GM18502 (cell line): ENCODE measurements around the gene FBXW5.
A peak's percentile ranks its signal among the peaks of the same experiment; 100 is the strongest.

ENCODE experiments used
- ATAC-seq: cut with Tn5 transposase; IDR thresholded peaks from one replicate; pipeline ENCODE4 v1.9.1; 2021; ENCODE audit warnings: mild to moderate bottlenecking; ENCODE audit not compliant: unreplicated experiment, poor library complexity

FBXW5 gene

DNA sequence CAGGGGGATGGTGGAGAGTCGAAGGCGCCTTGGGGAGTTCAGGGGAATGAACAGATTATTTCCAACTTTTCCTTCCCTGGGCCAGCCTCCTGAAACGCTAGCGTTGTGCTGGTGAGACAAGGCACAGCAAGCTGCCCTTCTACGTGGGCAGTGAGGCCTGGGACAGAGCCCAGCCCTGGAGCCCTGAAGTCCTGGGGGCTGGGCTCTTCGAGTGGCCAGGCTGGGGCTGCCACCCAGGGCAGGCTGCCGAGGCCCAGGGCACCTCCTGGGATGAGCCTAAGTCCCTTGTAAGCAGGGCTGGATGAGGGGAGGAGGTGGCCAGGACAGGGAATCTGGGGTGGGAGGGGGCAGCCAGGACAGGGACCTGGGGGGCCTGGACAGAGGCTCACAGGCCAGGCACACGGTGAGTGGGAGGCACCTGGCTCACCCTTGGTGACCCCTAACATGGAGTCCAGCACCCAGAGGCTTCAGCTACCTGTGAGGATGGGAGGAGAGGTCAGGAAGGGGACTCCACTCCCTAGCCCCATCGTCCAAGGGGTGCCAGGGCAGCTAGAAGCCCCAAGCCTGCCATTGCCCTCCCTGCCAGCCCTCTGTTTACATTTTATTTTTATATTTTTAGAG, 6.2 kb upstream of the FBXW5 start:
- no peak for ATAC-seq

DNA sequence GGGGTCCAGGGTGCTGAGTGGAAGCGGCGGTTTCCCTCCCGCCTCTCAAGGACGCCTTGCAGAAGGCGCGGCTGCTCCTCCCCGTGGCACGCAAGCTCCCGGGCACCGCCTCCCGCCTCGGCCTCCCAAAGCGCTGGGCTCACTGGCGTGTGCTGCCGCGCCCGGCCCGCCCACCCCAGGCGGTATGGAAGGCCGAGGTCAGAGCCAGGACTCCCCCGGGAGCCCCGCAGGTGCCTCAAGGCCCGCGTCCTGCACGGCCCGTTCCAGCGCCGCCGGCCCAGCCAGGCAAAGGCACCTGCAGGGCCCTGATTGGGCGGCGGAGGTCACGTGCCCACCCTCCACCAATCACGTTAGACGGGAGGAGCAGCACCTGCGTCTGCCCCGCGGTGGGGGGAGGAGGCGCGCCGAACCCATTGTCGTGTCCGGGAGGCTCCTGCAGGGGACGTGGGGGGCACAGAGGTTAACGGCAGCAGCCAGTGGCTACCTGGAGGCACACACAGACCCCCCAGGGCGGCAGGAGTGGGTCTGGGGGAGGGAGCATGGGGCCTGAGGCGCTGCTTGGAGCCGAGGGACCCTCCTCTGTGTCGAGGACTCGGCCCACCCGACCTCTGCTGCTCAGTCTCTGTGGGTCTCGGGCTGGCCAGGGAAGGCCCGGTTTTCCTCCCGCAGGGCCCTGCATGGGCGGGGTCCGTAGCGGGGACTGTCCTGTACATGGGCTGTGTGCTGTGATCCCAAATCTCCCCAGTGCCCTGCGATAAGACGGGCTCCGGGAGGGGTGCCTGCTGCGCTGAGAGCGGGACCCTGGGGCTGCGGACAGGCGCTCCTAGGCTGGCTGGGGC, 5.5 kb upstream of the FBXW5 start:
- ATAC-seq, result peak; percentile 90

DNA sequence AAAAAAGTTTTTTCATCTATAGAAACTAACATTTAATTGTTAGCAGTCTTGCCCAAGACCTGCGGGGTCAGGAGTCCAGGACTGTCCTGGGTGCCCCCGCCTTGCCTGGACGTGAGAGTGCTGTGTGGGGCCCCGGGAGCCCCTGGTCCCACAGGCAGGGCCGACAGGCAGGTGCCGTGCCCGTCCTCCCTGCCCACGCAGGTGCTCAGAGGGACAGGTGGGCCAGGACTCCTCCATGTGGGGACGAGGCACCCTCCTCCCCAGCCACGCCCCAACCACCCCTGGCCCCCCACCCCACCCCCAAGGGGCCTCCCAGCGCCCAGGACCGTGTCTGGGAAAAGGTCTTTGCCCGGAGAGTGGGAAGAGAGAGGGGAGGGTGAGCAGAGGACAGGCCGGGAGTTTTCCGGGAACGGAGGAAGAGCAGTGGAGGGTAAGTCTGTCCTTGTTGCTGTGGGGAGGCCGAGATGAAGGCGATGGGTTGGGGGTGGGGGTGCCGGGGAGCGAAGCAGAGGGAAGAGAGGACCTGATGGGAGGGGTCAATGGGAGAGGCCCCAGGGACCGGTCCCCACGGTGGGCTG, 4.8 kb upstream of the FBXW5 start:
- ATAC-seq, result no peak

DNA sequence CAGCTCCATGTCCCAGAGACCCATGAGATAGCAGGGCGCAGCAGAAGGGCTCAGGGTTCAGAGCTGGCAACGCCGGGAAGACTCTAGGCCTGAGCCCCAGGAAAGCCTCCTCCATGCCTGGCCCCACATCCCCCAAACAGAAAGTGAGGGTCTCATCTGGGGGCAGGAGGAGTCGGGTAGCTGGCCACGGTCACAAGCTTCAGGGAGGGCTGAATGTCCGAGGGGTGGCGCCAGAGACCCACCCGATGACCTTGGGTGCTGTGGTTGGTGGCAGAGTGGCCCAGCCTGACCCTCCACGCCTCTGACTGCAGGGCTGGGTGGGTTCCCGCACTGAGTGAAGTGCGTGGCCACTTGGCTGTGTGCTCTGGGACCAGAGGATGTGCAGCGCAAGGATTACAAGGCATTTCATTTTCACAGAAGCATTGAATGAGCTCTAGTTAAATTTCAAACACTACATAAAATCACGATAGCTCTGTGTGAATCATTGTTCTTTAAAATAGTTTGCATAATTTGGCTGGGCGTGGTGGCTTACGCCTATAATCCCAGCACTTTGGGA, 3.5 kb upstream of the FBXW5 start:
- ATAC-seq, result no peak

DNA sequence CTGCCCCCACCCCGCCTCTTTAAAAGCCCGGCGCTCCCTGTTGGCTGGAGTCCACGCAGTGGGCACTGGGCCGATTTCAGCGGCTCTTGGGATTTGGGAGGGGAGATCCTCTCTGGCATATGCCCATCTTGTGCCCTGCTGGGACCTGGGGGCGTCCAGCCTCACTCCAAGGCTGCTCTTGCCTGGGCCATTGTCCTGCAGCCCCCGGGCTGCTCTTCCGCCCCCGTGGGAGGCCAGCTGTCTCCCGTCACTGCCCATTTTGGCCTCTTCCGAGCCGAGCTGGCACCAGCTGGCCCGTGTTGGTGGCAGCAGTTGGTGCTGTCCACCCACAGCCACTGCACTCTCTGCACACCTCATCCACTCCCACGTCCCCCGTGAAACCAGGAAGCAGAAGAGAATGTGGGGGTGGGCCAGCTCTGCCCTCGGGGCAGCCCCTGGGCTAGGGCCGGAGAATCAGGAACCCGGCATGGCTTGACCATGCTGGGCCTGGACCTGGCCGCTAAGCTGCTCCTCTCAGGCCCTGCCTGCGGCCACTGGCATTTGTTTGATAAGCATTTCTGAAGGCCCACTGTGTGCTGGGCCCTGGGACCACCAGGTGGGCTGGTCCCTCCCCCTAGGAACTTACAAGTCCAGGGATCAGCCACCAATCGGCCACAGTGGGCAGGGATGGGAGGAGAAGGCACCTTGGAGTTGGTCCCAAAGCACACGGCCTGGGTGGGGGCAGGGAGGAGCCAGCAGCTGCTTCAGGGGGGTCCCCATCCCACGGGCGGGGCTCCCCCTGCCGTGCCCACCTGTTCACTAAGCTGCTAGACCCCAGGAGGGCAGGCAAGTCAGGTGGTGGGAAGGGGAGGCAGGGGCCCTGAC, 2.7 kb upstream of the FBXW5 start:
- ATAC-seq, result no peak

DNA sequence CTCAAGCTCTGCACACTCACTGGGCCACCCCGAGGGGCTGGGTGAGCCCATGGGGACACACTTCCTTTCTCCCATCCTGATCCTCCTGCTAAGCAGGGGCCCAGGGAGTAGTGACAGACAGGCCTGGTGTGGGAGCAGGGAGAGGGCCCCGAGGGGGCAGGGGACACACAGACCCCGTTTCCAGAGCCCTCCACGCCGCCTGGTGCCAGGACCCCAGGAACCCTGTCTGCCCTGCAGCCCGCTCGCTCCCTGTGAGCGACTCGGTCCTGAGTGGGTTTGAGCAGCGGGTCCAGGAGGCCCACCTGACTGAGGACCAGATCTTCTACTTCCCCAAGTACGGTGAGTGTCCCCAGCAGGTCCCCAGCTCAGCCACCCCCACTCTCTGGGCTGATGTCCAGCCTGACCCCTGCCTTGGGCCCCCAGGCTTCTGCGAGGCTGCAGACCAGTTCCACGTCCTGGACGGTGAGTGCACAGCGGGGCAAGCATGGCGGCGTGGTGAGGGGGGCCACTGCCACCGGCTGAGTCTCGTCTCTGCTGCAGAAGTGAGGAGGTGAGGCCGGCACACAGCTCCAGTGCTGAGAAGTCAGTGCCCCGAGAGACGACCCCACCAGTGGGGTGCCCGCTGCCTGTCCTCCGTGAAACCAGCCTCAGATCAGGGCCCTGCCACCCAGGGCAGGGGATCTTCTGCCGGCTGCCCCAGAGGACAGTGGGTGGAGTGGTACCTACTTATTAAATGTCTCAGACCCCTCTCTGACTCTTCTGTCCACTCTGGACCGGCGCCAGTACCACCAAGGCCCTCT, 1.9 kb upstream of the FBXW5 start:
- no peak for ATAC-seq

DNA sequence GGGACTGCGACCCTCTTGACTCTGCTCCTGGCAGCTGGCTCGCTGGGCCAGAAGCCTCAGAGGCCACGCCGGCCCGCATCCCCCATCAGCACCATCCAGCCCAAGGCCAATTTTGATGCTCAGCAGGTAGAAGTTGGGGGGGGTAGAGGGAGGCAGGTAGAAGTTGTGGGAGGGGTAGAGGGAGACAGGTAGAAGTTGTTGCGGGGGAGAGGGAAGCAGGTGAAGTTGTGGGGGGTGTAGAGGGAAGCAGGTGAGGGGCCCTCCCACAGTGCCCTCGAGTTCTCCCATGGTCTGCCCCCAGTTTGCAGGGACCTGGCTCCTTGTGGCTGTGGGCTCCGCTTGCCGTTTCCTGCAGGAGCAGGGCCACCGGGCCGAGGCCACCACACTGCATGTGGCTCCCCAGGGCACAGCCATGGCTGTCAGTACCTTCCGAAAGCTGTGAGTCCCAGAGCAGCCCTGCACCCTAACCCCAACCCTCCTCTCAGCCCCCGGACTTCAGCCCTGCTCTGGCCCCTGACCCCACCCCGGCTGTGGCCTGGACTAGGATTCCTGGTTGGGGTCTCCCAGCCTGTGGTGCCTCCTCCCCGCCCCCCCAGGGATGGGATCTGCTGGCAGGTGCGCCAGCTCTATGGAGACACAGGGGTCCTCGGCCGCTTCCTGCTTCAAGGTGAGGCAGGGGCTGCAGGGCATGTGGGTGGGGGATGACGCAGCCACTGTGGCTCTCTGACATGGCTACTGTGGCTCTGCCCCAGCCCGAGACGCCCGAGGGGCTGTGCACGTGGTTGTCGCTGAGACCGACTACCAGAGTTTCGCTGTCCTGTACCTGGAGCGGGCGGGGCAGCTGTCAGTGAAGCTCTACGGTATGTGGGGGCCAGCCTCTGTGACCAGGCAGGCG, 1.0 kb upstream of the FBXW5 start:
- no peak for ATAC-seq

DNA sequence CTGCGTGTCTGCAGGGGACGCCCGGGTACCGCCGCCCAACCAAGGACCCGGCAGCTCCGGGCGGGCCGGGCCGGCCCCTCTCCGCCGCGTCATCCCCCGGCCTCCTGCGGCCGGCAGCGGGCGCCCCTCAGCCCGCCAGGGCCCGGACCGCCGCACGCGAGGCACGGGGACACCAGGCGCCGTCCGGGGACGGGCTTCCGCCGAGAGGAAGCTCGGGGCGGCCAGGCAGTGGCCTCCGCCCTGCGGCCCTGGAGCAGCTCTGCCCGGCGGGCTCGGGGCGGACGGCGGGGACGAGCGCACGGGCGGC, 373 bp downstream of the FBXW5 start:
- ATAC-seq, result peak; percentile 39

DNA sequence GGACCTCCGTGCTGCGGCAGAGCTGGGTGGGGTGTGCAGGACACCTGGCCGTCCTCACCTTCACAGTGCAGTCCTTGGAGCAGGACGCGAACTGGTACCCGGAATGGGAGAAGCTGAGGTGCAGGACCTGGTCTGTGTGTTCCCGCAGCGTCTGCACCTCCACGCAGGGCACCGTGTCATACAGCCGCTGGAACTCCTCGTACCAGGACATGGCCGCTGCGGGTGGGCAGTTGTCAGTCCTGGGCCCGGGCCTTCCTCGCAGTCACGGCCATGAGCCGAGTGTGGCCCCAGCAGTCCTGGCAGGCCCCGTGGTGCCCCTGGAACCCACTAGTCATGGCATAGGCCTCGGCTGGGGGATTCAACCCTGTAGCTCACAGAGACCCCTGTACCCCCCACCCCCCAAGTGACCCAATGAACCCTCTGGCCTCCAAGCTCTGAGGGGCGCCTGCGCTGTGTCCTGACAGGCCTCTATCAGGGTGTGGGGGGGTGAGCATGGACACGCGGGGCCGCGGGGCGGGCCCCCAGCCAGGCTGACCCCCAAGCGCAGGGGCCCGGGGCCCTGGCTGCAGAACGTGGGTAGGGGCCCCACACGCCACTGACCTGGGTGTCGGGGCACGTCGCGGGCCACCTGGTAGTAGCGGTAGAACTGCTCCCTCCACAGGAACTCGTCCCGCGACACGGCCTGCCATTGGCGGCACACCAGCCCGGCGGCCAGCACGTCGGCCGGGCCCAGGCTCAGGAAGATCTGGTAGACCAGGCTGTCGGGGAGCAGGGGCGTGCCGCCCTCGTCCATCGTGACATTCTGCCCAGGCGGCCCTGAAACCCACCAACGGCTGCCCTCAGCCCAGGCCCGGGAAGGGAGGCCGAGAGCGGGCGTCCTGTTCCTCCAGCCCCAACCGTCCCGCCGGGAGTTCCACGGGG, 987 bp downstream of the FBXW5 start:
- peak; percentile 19 for ATAC-seq

DNA sequence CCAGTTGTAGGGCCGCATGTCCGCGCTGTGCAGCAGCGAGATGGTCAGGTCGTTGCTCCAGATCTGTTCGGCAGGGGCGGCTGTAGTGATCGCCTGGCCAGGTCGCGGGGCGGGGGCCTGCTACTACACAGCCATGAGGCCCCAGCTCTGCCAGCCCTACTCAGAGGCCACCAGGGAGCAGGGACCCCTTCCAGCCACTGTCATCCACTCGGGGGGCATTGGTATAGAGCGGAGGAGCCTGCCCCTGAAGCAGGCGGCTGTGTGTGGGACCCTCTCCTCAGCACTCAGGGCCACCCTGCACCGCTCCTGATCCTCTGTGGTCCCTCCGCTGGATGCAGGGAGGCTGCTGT, 1.7 kb downstream of the FBXW5 start:
- no peak for ATAC-seq

DNA sequence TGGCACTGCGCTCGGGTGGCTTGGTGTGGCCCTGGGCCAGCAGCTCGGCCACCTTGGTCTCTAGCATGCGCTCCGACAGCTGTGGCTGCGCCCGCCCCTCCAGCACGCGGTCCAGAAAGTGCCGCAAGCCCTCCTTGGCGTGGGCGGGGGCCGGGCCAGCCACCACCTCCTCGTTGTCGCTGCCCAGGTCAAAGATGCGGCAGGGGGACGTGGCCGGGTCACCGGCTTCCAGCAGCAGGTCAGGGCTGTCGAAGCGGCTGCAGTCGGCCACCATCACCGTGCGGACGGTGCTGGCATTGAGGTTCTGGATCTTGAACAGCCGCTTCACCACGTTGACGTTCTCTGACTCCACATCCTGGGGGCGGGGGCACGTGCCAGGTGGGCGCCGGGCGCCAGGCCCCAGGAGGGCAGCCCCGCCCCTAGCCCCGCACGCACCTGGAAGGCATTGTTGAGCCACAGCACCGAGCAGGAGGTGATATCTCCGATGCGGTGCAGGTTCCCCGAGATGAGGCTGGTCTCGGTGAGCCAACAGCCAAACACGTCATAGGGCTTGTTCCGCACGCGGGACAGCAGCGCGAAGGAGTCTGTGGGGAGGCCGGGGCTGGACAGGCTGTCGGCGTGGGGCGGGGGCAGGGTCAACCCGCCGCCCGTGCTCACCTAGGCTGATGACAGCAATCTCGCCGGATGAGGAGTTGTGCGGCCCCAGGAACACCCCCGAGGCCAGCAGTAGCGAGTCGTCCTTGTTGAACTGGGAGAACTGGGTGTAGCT, 2.2 kb downstream of the FBXW5 start:
- no peak for ATAC-seq

DNA sequence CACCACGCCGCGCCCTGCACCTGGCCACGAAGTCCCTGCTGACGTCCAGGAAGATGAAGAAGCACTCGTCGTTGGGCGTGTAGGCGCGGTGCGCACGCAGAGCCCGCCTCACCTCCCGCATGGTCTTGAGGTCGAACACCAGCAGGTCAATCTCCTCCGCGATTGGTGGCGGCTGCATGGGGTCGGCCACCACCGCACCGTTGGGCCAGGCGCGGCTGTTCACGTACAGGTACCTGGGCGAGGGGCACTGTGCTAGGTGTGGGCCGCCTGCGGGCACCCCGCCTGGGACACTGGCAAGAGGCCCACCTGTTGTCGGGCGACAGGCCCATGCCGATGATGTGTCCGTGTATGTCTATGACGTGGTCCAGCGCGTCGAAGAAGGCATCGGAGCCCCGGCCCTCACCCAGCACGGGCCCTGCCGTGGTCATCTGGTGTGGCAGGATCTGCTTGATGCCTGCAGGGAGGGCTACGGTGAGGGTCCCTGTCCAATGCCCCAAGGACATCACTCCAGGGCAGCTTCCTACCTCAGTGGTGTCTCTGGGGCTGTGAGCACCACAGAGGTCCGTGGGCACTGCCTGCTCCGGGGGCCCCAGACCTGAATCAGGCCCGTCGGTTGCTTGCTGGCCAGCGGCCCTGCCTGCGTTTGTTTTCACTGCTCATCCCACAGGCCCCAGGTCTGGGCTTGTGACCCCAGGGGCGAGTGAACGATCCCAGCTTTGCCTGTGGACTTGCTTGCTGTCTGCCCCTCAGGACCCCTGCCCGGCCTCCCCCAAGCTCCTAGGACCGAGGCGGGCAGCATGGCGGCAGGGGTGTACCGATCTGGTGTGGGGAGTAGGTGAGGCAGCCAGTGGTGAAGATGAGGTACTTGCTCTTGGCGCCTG, 3.1 kb downstream of the FBXW5 start:
- no peak for ATAC-seq

DNA sequence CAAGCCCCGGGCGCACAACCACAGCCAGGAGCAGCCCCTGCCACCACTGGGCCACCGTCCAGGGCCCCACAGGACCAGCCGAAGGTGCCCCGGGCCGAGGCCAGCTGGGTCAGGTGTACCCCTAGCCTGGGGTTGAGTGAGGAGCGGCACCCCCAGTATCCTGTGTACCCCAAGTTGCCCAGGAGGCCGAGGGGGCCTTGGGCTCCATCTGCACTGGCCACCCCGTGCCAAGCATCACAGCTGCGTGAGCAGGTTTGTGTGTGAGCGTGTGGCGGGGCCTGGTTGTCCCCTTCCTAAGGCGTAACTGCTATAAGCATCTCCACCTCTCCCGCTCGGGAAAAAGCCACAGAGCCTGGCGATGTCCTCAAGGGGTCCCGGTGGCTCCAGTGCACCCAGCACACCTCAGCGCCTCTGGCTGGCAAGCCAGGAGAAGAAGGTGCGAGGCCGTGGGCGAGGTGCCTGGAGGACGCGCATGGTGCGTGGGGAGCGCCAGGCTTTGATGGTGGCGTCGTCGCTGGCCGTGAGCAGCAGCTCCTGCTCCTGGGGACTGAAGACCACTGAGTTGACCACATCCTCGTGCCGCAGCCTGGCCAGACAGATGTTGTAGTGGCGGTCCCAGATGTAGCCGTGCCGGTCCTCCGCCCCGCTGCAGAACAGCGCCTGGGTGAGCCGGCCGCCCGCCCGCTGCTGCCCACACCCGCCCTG, 3.9 kb downstream of the FBXW5 start:
- ATAC-seq, result no peak

DNA sequence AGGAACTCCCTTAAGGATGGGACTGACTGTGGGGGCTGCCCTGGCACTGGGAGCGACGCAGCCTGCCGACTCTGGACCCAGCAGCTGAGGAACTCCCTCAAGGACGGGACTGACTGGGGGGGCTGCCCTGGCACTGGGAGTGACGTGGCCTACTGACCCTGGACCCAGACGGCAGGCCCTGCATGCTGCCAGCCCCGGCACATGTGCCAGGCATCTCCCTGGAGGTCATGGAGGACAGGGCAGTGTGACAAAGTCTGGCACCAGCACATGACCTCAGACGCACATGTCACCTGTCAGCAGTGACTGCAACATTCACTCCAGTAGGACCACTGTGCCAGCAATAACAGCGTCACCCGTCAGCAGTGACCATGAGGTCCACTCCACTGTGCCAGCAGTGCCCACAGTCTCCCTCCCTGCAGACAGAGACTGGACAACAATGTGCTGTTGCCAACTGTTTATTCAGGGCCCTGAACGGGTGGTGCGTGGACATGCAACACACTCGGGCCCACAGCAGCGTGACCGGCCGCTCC, 4.5 kb downstream of the FBXW5 start:
- ATAC-seq, result no peak

DNA sequence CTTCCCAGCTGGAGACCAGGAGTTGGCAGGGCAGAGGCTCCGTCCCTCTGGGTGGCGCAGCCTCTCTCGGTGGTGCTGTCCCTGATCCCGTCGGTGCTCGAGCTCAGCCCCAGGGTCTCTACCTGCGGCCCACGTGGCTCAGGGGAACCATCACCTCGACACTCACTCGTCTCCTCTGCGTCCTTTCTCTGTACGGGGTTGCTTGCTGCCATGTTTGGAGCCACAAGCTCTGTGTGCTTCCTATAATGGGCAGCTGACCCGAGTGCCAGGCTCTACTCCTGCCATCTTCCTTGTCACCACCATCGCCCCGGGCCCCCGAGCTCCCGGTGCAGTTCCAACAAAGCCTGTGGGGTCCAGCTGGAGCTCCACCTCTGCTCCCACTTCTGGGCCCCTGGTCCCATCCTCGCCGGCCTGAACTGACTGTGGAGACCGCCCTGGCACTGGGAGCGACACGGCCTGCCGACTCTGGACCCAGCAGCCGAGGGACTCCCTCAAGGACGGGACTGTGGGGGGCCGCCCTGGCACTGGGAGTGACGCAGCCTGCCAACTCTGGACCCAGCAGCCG, 5.0 kb downstream of the FBXW5 start:
- ATAC-seq, result no peak
